Kidney (tissue), 14 donors: ENCODE measurements around the gene CGNL1. TPM values are rescaled to one million over a fixed set of nuclear protein-coding genes. Genes with fewer than 3 reads are reported as not detected.

Experiments used
- DNase-seq, 5 donors: peaks; one replicate each; pipeline ENCODE4 v3.0.0-alpha.2; 2013 to 2020
- FAIRE-seq: peaks from 2 replicates; lab custom pipeline; 2012; peaks lifted over from hg19 to GRCh38; lab: Jason Lieb, UNC
- H3K27ac ChIP-seq, 2 donors: one replicate each; pipeline ENCODE4 v1.7.0; 2013; ENCODE audit warnings: low read depth in 2 of 2, low read length in 2 of 2, inconsistent platforms in 1 of 2
- H3K27me3 ChIP-seq: one replicate; pipeline ENCODE4 v1.7.1; 2013; ENCODE audit warnings: low read length, inconsistent platforms; ENCODE audit not compliant: control insufficient read depth, insufficient read depth
- H3K36me3 ChIP-seq, 3 donors: one replicate each; pipeline versions ENCODE4 v1.7.0 to v1.7.1; 2013; ENCODE audit warnings: low read length in 3 of 3, control low read depth in 1 of 3, inconsistent platforms in 1 of 3; ENCODE audit not compliant: insufficient read depth in 3 of 3, control insufficient read depth in 2 of 3
- H3K4me1 ChIP-seq, 3 donors: one replicate each; pipeline versions ENCODE4 v1.7.0 to v1.7.1; 2013; ENCODE audit warnings: low read length in 3 of 3, inconsistent platforms in 1 of 3, low read depth in 1 of 3; ENCODE audit not compliant: control insufficient read depth in 2 of 3, insufficient read depth in 2 of 3
- H3K4me3 ChIP-seq, 3 donors: one replicate each; pipeline versions ENCODE4 v1.7.0 to v1.8.1; 2013; ENCODE audit warnings: low read length in 3 of 3, control low read depth in 1 of 3, inconsistent platforms in 1 of 3
- H3K9ac ChIP-seq, 3 donors: one replicate each; pipeline versions ENCODE4 v1.7.0 to v1.7.1; 2013; ENCODE audit warnings: low read length in 3 of 3, control low read depth in 1 of 3, inconsistent platforms in 1 of 3
- H3K9me3 ChIP-seq, 3 donors: one replicate each; pipeline versions ENCODE4 v1.7.0 to v1.7.1; 2013; ENCODE audit warnings: low read length in 3 of 3, control low read depth in 1 of 3, inconsistent platforms in 1 of 3; ENCODE audit not compliant: control insufficient read depth in 2 of 3, insufficient read depth in 1 of 3
- CTCF ChIP-seq: IDR thresholded peaks from 3 replicates; pipeline ENCODE4 v1.5.1; 2012; ENCODE audit warnings: mild to moderate bottlenecking, moderate library complexity, borderline replicate concordance; ENCODE audit not compliant: insufficient read depth; ENCODE audit errors: extremely low read depth
- intact Hi-C: fragments of 100-400 bp; cut with DNase I; formaldehyde crosslinking; loops from one replicate; pipeline ENCODE4 v1.11.1; 2022
- polyA plus RNA-seq: library from polyadenylated mRNA; stranded (reverse); fragments of 350-450 nt; fragmentation: Illumina TruSeq; extraction: RNeasy Lipid Tissue Mini Kit (QIAGEN cat#74804); gene quantifications from one replicate; pipeline ENCODE4 v1.2.3, GENCODE V29; 2014; ENCODE audit warnings: low read depth, low replicate concordance; ENCODE audit not compliant: insufficient read depth
- total RNA-seq: library from RNA; stranded (reverse); fragmentation: NEBNext Ultra II Directional; extraction: Animal tissue kit (Norgen Biotek cat#: 25700); gene quantifications from one replicate; pipeline ENCODE4 v1.2.1, GENCODE V29; 2021
- donor health status: control.
- donor health status: control.
- donor health status: control.
- donor health status: control.
- donor health status: control.
- donor health status: DM: yes; HTN: yes; CAD: no.
- donor health status: Normal renal cell carcinoma (clear cell type).

Gene CGNL1
- total and polyA plus RNA-seq, 2 donors from 2014 or later, result 62.0 to 81.5 TPM

- H3K9me3 ChIP-seq, result no peaks in the 10 kb centered on the region
- peaks cover 0 to 13% (median 5%) of the 10 kb centered on the region in 3 donors for H3K4me1 ChIP-seq
- intact Hi-C loops, result no loop called here
- no peak for DNase-seq
- no peak overlapping the region for H3K27ac ChIP-seq
- no peak for FAIRE-seq
- no peak overlapping the region for H3K9ac ChIP-seq
- no peak for TF ChIP-seq CTCF
- H3K27me3 ChIP-seq, result no peaks in the 10 kb centered on the region
- peaks cover 0 to 8% (median 4%) of the 10 kb centered on the region in 3 donors for H3K36me3 ChIP-seq
- no peak overlapping the region for H3K4me3 ChIP-seq
Measured at GRCh38 chr15:57405133-57405532, 28.8 kb downstream of the CGNL1 start.

- H3K27ac ChIP-seq, result peak overlapping the region in 1 of 2 donors; percentile 8
- no peaks in the 10 kb centered on the region for H3K27me3 ChIP-seq
- DNase-seq (no peak), FAIRE-seq (no peak)
- TF ChIP-seq CTCF, result no peak
- no peak overlapping the region for H3K4me3 ChIP-seq
- H3K4me1 ChIP-seq, result peaks cover 0 to 13% (median 5%) of the 10 kb centered on the region in 3 donors
- H3K9ac ChIP-seq, result peak overlapping the region in 1 of 3 donors; percentile 0
- intact Hi-C loops, result no loop called here
- no peaks in the 10 kb centered on the region for H3K9me3 ChIP-seq
- H3K36me3 ChIP-seq, result peaks cover 0 to 9% (median 4%) of the 10 kb centered on the region in 3 donors
Measured at GRCh38 chr15:57406062-57406772, 29.9 kb downstream of the CGNL1 start.

- peak in 1 of 5 donors; percentile 7 for DNase-seq
- TF ChIP-seq CTCF, result no peak
- no peak for FAIRE-seq
Measured at GRCh38 chr15:57410373-57410772, 34.1 kb downstream of the CGNL1 start.

More at GRCh38 chr15:57410373-57410772, 34.1 kb downstream of the CGNL1 start:
- H3K27ac ChIP-seq, result no peak overlapping the region
- H3K4me1 ChIP-seq, result peaks cover 0 to 5% (median 0%) of the 10 kb centered on the region in 3 donors
- peaks cover 0 to 9% (median 4%) of the 10 kb centered on the region in 3 donors for H3K36me3 ChIP-seq
- H3K9ac ChIP-seq, result no peak overlapping the region
- H3K9me3 ChIP-seq, result no peaks in the 10 kb centered on the region
- H3K27me3 ChIP-seq, result no peaks in the 10 kb centered on the region
- H3K4me3 ChIP-seq, result no peak overlapping the region
- intact Hi-C loops, result no loop called here
